SK-N-SH (cell line): ENCODE results near the gene CASKIN1. TPM values are rescaled to one million over a fixed set of nuclear protein-coding genes. Genes with fewer than 3 reads are reported as not detected.

Source experiments
- CTCF ChIA-PET: fragments of 300-600, 350-600 bp; formaldehyde crosslinking; extraction: SDS; loops from one replicate; lab custom pipeline; 2021; lab: Yijun Ruan, JAX
- POLR2A ChIA-PET: fragments of 350-600 bp; sonication (Branson Sonifier 250); formaldehyde crosslinking; extraction: SDS; loops from one replicate; lab custom pipeline; 2020; ENCODE audit warnings: antibody characterized with exemption, inconsistent platforms; lab: Yijun Ruan, JAX
- DNase-seq: peaks from one replicate; pipeline ENCODE4 v3.0.0; 2012
- H2AFZ ChIP-seq: fragments of 200-600 bp; sonication (generic); 2 replicates; pipeline ENCODE4 v1.8.1; 2016; ENCODE audit warnings: antibody characterized with exemption, mild to moderate bottlenecking, low read depth
- H3F3A ChIP-seq: fragments of 200-600 bp; sonication (generic); replicated peaks from 2 replicates; pipeline ENCODE3; 2016; ENCODE audit warnings: antibody characterized with exemption, mild to moderate bottlenecking; ENCODE audit not compliant: insufficient read depth
- H3K27ac ChIP-seq, 2 experiments: fragments of 200-500 bp in 1 of 2; fragments of 200-600 bp in 1 of 2; sonication (Bioruptor generic) in 1 of 2; sonication (generic), shearing (Covaris generic) in 1 of 2; 2 replicates each; pipeline versions ENCODE4 v1.5.1 to v1.6.1; 2014 to 2016; ENCODE audit warnings: low read depth in 2 of 2, inconsistent platforms in 1 of 2, low read length in 1 of 2, mild to moderate bottlenecking in 1 of 2, mixed read lengths in 1 of 2
- H3K27me3 ChIP-seq: fragments of 200-600 bp; sonication (generic), shearing (Covaris generic); 2 replicates; pipeline ENCODE4 v1.6.1; 2016; ENCODE audit warnings: mixed run types; ENCODE audit not compliant: insufficient read depth
- H3K36me3 ChIP-seq, 2 experiments: fragments of 200-500 bp in 1 of 2; fragments of 200-600 bp in 1 of 2; sonication (Bioruptor generic) in 1 of 2; sonication (generic) in 1 of 2; replicated peaks in 1 of 2; 2 replicates each; pipeline versions ENCODE3 to v1.5.1; 2014 to 2016; ENCODE audit warnings: low read length in 1 of 2, mild to moderate bottlenecking in 1 of 2; ENCODE audit not compliant: insufficient read depth in 2 of 2, control insufficient read depth in 1 of 2
- H3K4me1 ChIP-seq, 2 experiments: fragments of 200-500 bp in 1 of 2; fragments of 200-600 bp in 1 of 2; sonication (Bioruptor generic) in 1 of 2; sonication (generic), shearing (Covaris generic) in 1 of 2; 2 replicates each; pipeline versions ENCODE4 v1.5.1 to v1.6.1; 2014 to 2016; ENCODE audit warnings: low read depth in 1 of 2, low read length in 1 of 2, mixed run types in 1 of 2; ENCODE audit not compliant: insufficient read depth in 2 of 2, control insufficient read depth in 1 of 2
- H3K4me2 ChIP-seq: fragments of 200-600 bp; sonication (generic), shearing (Covaris generic); 2 replicates; pipeline ENCODE4 v1.6.1; 2017; ENCODE audit warnings: mixed run types
- H3K4me3 ChIP-seq, 2 experiments: fragments of 200-500 bp in 1 of 2; fragments of 200-600 bp in 1 of 2; sonication (Bioruptor generic) in 1 of 2; sonication (generic), shearing (Covaris generic) in 1 of 2; 2 replicates each; pipeline versions ENCODE4 v1.5.1 to v1.8.1; 2014 to 2016; ENCODE audit warnings: low read depth in 2 of 2, inconsistent platforms in 1 of 2, low read length in 1 of 2, mild to moderate bottlenecking in 1 of 2, mixed read lengths in 1 of 2, moderate library complexity in 1 of 2
- H3K79me2 ChIP-seq: fragments of 200-600 bp; sonication (generic); 2 replicates; pipeline ENCODE4 v1.8.1; 2017; ENCODE audit warnings: mild to moderate bottlenecking; ENCODE audit not compliant: insufficient read depth
- H3K9ac ChIP-seq: fragments of 200-600 bp; sonication (generic); 2 replicates; pipeline ENCODE4 v1.6.1; 2017; ENCODE audit warnings: mixed run types
- H3K9me2 ChIP-seq: fragments of 200-600 bp; sonication (generic); 2 replicates; pipeline ENCODE4 v1.6.1; 2017; ENCODE audit warnings: mixed run types
- H3K9me3 ChIP-seq: fragments of 200-600 bp; sonication (generic); 2 replicates; pipeline ENCODE4 v1.6.1; 2017; ENCODE audit warnings: mixed run types, mild to moderate bottlenecking, moderate library complexity
- H4K20me1 ChIP-seq: fragments of 200-600 bp; sonication (generic); 2 replicates; pipeline ENCODE4 v1.6.1; 2017; ENCODE audit warnings: mild to moderate bottlenecking, mixed run types; ENCODE audit not compliant: insufficient read depth
- CHD2 ChIP-seq: fragments of 150-350 bp; IDR thresholded peaks from 2 replicates; pipeline ENCODE4 v1.6.1; 2018; ENCODE audit warnings: low read length; ENCODE audit not compliant: partially characterized antibody
- CTCF ChIP-seq: fragments of 200-600 bp; sonication (generic); IDR thresholded peaks from 2 replicates; pipeline ENCODE4 v1.6.1; 2017; ENCODE audit warnings: antibody characterized with exemption, mild to moderate bottlenecking, moderate library complexity
- EP300 ChIP-seq, 2 experiments: IDR thresholded peaks; 2 replicates each; pipeline versions ENCODE4 v1.4.0 to v1.6.1; 2012; ENCODE audit warnings: borderline replicate concordance in 1 of 2, low read depth in 1 of 2, low read length in 1 of 2
- EZH2phosphoT487 ChIP-seq: fragments of 200-600 bp; sonication (generic); IDR thresholded peaks from 2 replicates; pipeline ENCODE4 v1.6.1; 2017; ENCODE audit warnings: low read depth, mixed run types, mild to moderate bottlenecking, antibody characterized with exemption, moderate library complexity, borderline replicate concordance
- FOXJ3 ChIP-seq: sonication (generic); formaldehyde crosslinking; IDR thresholded peaks from 2 replicates; pipeline ENCODE4 v1.5.1; 2020; ENCODE audit warnings: mild to moderate bottlenecking, missing genetic modification reagents
- GABPA ChIP-seq: IDR thresholded peaks from 2 replicates; pipeline ENCODE4 v1.4.0; 2012; ENCODE audit warnings: low read depth, mild to moderate bottlenecking
- MEF2A ChIP-seq: IDR thresholded peaks from 2 replicates; pipeline ENCODE4 v1.4.0; 2012; ENCODE audit warnings: low read depth, borderline replicate concordance
- MXI1 ChIP-seq: IDR thresholded peaks from 2 replicates; pipeline ENCODE4 v1.6.1; 2012; ENCODE audit warnings: mild to moderate bottlenecking, low read depth, low read length, improper control_type of control experiment
- PBX3 ChIP-seq: IDR thresholded peaks from 2 replicates; pipeline ENCODE4; 2012
- POLR2AphosphoS5 ChIP-seq: IDR thresholded peaks from 2 replicates; pipeline ENCODE4 v1.6.1; 2012; ENCODE audit warnings: low read depth, low read length
- RFX5 ChIP-seq: IDR thresholded peaks from 2 replicates; pipeline ENCODE4 v1.6.1; 2012; ENCODE audit warnings: mild to moderate bottlenecking, improper control_type of control experiment, low read length
- SIN3A ChIP-seq: IDR thresholded peaks from 2 replicates; pipeline ENCODE4 v1.6.1; 2012; ENCODE audit warnings: low read depth, mild to moderate bottlenecking, low read length, moderate library complexity, borderline replicate concordance
- USF1 ChIP-seq: IDR thresholded peaks from 2 replicates; pipeline ENCODE4 v1.4.0; 2012; ENCODE audit warnings: low read depth, borderline replicate concordance
- ZBTB33 ChIP-seq: IDR thresholded peaks from 2 replicates; pipeline ENCODE4 v1.4.0; 2012; ENCODE audit warnings: low read depth, borderline replicate concordance
- WGBS: methylation state at CpG from one replicate; pipeline ENCODE4 v1.1.6; 2017; ENCODE audit warnings: low lambda C conversion rate; 5-methylcytosine and 5-hydroxymethylcytosine counted together
- polyA plus RNA-seq, 3 experiments: library from polyadenylated mRNA; depleted of rRNA; stranded (reverse); fragments of >200 nt; gene quantifications; 2 replicates each; pipeline ENCODE4 v1.2.3, GENCODE V29; 2012

CASKIN1 gene
- polyA plus RNA-seq, 1 of the 3 experiments (the other 2 are of a cell fraction): 1.7 TPM

- TF ChIP-seq USF1 (no peak), EP300 (IDR thresholded peaks at IDR 0.05; ENCODE audit: borderline replicate concordance in 1 of 2, low read depth in 1 of 2, low read length in 1 of 2) (no peak), MEF2A (no peak), POLR2AphosphoS5 (0 out of 2 replicates have a peak, but pooled peaks have one; percentile 3)
Measured at GRCh38 chr16:2238838-2239675, 42.7 kb upstream of the CASKIN1 start (continued).

- Histone ChIP-seq H4K20me1 (no peaks in the 10 kb centered on the region), H3K27me3 (no peaks in the 10 kb centered on the region), H3K79me2 (no peaks in the 10 kb centered on the region), H3K9me3 (no peaks in the 10 kb centered on the region), H3K4me2 (no peak overlapping the region), H3K36me3 (peaks cover 8 to 38% of the 10 kb centered on the region in 2 experiments), H3K27ac (no peak overlapping the region), H2AFZ (no peak overlapping the region), H3K9ac (no peak overlapping the region), H3F3A (peaks cover 10% of the 10 kb centered on the region), H3K4me1 (peaks cover 0 to 3% of the 10 kb centered on the region in 2 experiments; a peak in 1 of 4 replicates), H3K4me3 (no peak overlapping the region), H3K9me2 (no peaks in the 10 kb centered on the region)
- peak; percentile 5; the same call in 1 of the 2 replicates for TF ChIP-seq POLR2AphosphoS5
- TF ChIP-seq FOXJ3 (CRISPR knock-in tag): no peak
- no peak for TF ChIP-seq MXI1
- ChIA-PET POLR2A (interaction anchor here (1.0 to 1.9 kb wide), 2 partner anchors 8 to 13 kb away, joined by 3 to 5 read pairs; partner anchors contain the start of gene ECI1), CTCF (interaction anchor here (0.9 to 1.2 kb wide), 2 partner anchors 13 to 235 kb away, joined by 5 read pairs; partner anchors contain the start of gene ECI1)
- DNase-seq: peak; percentile 42
- 88% methylated on average over 5 of the region's 18 CpGs for WGBS
Measured at GRCh38 chr16:2238150-2238837, 41.9 kb upstream of the CASKIN1 start.

- CTCF ChIA-PET: no interaction called here
- peaks cover 0 to 3% of the 10 kb centered on the region in 2 experiments; a peak in 1 of 4 replicates for H3K4me1 ChIP-seq
- POLR2A ChIA-PET: interaction anchor here (1.9 kb wide), 1 partner anchor 14 kb away, joined by 5 read pairs; the partner anchor contains the start of gene ECI1
- no peak for TF ChIP-seq FOXJ3 (CRISPR knock-in tag)
- no peak for TF ChIP-seq MEF2A
- no peak for TF ChIP-seq PBX3
- TF ChIP-seq GABPA: no peak
- no peak for TF ChIP-seq CTCF
- TF ChIP-seq CHD2: no peak
- no peak for TF ChIP-seq RFX5
- no peak for TF ChIP-seq POLR2AphosphoS5
- no peak for TF ChIP-seq ZBTB33
- no peak for TF ChIP-seq EZH2phosphoT487
- TF ChIP-seq SIN3A: no peak
- WGBS: 93% methylated on average over 39 of the region's 65 CpGs
- no peak overlapping the region for H3K27ac ChIP-seq
- no peak overlapping the region for H2AFZ ChIP-seq
- H3K36me3 ChIP-seq: peaks cover 5 to 39% of the 10 kb centered on the region in 2 experiments
- no peaks in the 10 kb centered on the region for H3K79me2 ChIP-seq
- no peak overlapping the region for H3K4me3 ChIP-seq
- H4K20me1 ChIP-seq: no peaks in the 10 kb centered on the region
- H3K9me2 ChIP-seq: no peaks in the 10 kb centered on the region
- no peak overlapping the region for H3K4me2 ChIP-seq
- H3K9ac ChIP-seq: no peak overlapping the region
- H3K9me3 ChIP-seq: no peaks in the 10 kb centered on the region
- no peaks in the 10 kb centered on the region for H3K27me3 ChIP-seq
- DNase-seq: peak; percentile 38
- peaks cover 10% of the 10 kb centered on the region for H3F3A ChIP-seq
Measured at GRCh38 chr16:2237493-2238149, 41.2 kb upstream of the CASKIN1 start.
